HEK293T (cell line): Measurements from ENCODE around the gene ENAH.

Experiments used
- FOXA1 ChIP-seq: fragments of 450-650 bp; IDR thresholded peaks from 2 replicates; pipeline ENCODE4 v1.6.1; 2016; ENCODE audit warnings: mild to moderate bottlenecking
- NFRKB ChIP-seq: fragments of 450-650 bp; IDR thresholded peaks from 2 replicates; pipeline ENCODE4 v1.6.1; 2016; ENCODE audit warnings: mild to moderate bottlenecking, moderate library complexity
- TARDBP ChIP-seq: fragments of 450-650 bp; IDR thresholded peaks from 2 replicates; pipeline ENCODE4 v1.6.1; 2016

GRCh38 chr1:225549821-225550220, 103.1 kb downstream of the ENAH start:
- TF ChIP-seq TARDBP (no peak), FOXA1 (no peak), NFRKB (no peak)
